Chondrocyte (in vitro differentiated cells): ENCODE data around the gene SLCO4A1. TPM values are rescaled to one million over a fixed set of nuclear protein-coding genes. Genes with fewer than 3 reads are reported as not detected.
A peak's percentile ranks its signal among the peaks of the same experiment; 100 is the strongest.

Experiments
- DNase-seq: peaks from one replicate; pipeline ENCODE4 v3.0.0; 2021; ENCODE audit warnings: mixed read lengths, low spot score
- H3K27ac Mint-ChIP-seq: one replicate; pipeline ENCODE4 v1.8.0; 2021; ENCODE audit warnings: mild to moderate bottlenecking, moderate library complexity, mixed read lengths; ENCODE audit not compliant: unreplicated experiment
- H3K27me3 Mint-ChIP-seq: 2 replicates; pipeline ENCODE4 v1.8.0; 2021; ENCODE audit warnings: low read depth, mixed read lengths
- H3K36me3 Mint-ChIP-seq: 2 replicates; pipeline ENCODE4 v1.8.0; 2021; ENCODE audit warnings: low read depth, mixed read lengths
- H3K4me1 Mint-ChIP-seq: 2 replicates; pipeline ENCODE4 v1.8.0; 2021; ENCODE audit warnings: low read depth, mild to moderate bottlenecking, mixed read lengths
- H3K4me3 Mint-ChIP-seq: one replicate; pipeline ENCODE4 v1.8.0; 2021; ENCODE audit warnings: mild to moderate bottlenecking, moderate library complexity, mixed read lengths; ENCODE audit not compliant: unreplicated experiment
- H3K9me3 Mint-ChIP-seq: 2 replicates; pipeline ENCODE4 v1.8.0; 2021; ENCODE audit warnings: low read depth, mixed read lengths
- total RNA-seq: library from RNA; stranded (reverse); gene quantifications from 3 replicates; pipeline ENCODE4 v1.2.1, GENCODE V29; 2021
- TF ChIP-seq, protein P1 (sequence below): fragments of 200-600 bp; sonication (generic); IDR thresholded peaks from 2 replicates; pipeline ENCODE4 v1.5.0; 2021; ENCODE audit warnings: antibody characterized with exemption, mild to moderate bottlenecking, moderate library complexity

Gene SLCO4A1
- total RNA-seq, 1 donor from 2014 or later: not detected

DNA sequence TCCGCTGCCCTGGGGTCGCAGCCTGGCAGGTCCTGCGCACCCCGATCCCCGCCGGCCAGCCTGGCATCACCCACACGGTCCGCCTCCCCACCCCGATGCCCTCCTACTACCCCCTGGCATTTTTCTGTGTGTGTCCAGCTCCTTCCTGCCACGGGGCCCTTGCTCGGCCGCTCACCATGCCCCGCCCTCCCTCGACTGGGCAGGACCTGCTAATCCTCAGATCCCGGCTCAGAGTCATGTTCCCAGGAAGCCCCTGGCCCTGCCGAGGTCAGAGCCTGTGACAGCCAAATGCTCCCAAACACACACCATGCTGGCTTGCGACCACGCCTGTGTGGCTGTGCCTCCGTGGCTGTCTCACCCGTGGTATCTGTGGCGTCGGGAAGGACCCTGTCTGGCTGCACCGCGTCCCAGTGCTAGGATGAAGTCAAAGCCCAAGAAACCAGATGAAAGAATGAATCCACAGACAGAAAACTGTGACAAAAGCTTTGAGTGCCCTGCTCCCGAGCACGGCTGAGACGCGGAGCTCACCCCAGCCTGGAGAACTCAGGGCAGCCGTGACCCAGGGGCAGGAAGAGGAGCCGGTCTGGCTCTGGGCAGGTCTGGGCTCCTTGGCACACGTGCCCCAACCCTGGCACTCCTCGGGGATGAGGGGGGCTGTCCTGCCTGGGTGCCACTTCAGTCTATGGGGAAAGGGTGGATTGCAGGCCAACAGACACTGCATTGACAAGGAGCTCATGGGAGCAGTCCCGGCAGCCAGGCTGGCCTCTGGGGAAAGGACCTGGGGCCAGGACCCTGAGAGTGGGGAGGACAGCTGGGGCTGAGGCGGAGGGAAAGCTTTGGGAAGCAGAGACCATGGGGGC, 20.8 kb upstream of the SLCO4A1 start:
- Mint-ChIP-seq H3K27ac (no peak overlapping the region), H3K4me3 (no peak overlapping the region), H3K9me3 (no peaks in the 10 kb centered on the region), H3K4me1 (peaks cover 14% of the 10 kb centered on the region), H3K36me3 (no peaks in the 10 kb centered on the region), H3K27me3 (no peaks in the 10 kb centered on the region)
- DNase-seq: no peak
- TF ChIP-seq, protein P1, sequence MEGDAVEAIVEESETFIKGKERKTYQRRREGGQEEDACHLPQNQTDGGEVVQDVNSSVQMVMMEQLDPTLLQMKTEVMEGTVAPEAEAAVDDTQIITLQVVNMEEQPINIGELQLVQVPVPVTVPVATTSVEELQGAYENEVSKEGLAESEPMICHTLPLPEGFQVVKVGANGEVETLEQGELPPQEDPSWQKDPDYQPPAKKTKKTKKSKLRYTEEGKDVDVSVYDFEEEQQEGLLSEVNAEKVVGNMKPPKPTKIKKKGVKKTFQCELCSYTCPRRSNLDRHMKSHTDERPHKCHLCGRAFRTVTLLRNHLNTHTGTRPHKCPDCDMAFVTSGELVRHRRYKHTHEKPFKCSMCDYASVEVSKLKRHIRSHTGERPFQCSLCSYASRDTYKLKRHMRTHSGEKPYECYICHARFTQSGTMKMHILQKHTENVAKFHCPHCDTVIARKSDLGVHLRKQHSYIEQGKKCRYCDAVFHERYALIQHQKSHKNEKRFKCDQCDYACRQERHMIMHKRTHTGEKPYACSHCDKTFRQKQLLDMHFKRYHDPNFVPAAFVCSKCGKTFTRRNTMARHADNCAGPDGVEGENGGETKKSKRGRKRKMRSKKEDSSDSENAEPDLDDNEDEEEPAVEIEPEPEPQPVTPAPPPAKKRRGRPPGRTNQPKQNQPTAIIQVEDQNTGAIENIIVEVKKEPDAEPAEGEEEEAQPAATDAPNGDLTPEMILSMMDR: no peak

DNA sequence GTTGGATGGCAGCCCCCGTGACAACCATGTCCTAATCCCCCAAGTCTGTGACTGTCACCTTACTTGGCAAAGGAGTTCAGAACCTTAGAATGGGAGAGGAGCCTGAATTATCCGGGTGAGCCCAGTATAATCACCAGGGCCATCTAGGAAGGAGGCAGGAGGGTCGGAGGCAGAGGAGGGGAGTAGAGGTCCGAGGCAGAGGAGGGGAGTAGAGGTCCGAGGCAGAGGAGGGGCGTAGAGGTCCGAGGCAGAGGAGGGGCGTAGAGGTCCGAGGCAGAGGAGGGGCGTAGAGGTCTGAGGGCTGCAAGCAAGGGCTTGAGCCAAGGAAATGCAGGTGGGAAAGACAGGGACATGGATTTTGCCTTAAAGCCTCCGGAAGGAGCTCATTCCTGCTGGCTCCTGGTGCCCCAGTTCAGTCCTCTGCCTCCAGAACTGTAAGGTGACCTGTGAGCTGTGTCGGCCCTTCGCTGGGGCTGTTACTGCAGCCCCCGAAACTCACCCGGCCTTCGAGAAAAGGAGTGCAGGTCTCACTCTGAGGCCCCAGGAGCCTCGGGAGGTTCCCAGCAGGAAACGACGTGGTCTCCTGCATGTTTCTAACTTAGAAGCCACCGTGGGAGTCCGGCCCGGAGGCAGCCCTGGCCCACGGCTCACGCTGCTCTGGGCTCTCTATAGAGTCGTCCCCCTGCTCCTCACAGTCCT, 20.0 kb upstream of the SLCO4A1 start:
- no peaks in the 10 kb centered on the region for H3K9me3 Mint-ChIP-seq
- H3K4me1 Mint-ChIP-seq: peaks cover 11% of the 10 kb centered on the region
- no peak overlapping the region for H3K4me3 Mint-ChIP-seq
- no peaks in the 10 kb centered on the region for H3K27me3 Mint-ChIP-seq
- H3K36me3 Mint-ChIP-seq: no peaks in the 10 kb centered on the region
- H3K27ac Mint-ChIP-seq: no peak overlapping the region
- TF ChIP-seq, protein P1: no peak
- no peak for DNase-seq

DNA sequence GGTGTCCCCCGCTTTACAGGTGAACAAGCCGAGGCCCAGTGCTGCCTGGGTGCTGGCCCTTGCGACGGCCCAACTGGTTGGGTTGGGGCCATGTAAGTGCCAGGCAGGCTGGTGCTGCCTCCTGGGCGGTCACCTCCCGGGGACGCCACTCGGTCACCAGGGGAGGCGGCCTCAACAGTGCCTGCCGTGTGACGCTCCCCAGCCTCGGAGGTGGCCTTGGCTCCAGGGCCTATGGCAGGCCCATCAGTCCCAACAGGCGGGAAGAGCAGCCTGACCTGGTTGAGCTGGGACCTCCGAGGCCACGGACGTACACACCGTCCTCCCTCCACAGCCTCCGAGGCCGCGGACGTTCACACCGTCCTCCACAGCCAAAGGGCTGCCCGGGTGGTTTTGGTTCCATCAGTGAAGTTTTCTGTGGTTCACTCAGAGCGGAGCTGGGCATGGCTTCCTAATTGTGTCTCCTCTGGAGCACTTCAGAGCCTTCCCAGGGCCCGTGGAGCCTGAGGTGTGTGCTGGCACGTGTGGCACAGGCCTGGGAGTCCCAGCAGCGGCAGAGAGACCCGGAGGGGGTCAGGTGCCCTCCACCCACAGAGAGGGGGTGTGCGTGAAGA, 19.3 kb upstream of the SLCO4A1 start:
- TF ChIP-seq, protein P1: no peak
- Mint-ChIP-seq H3K27me3 (no peaks in the 10 kb centered on the region), H3K4me1 (peaks cover 11% of the 10 kb centered on the region), H3K27ac (peak overlapping the region; percentile 63), H3K9me3 (no peaks in the 10 kb centered on the region), H3K4me3 (no peak overlapping the region), H3K36me3 (no peaks in the 10 kb centered on the region)
- DNase-seq: no peak

DNA sequence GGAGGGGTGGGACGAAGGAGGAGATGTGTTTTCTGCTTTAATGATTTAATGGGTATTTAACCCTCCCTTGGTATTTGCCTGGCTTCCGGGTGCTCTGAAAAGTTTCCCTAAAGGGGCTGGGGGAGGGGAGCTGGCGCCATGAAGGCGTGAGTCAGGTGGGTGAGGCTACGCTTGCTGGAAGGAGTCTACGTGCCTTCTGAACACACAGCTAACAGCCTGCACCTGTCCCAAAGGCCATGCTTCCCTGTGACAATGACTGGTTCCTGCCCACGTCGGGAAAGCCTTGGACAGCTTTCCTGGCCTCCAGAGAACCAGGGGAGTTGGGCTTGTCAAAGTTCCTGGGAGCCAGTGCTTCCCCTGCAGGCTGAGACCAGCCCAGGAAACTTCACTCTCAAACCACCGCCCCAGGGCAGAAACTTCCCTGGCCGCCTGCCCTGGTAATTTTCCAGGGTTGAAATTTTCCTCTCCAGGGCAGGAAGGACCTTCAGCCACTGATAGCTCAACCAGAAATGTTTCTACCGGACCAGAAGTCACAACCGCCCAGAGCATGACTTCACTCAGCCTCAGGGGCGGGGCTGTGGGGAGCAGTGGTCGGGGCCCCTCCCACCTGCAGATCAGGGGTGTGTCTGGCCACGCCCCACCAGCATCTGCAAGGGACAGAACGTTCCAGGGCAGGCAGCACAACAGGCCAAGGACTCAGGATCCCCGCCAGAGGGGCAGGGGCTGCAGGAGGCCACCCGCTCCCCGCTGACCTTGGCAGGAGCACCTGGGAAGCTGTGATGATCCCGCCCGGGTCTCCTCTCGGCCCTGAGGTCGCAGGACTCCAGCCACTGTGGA, 18.6 kb upstream of the SLCO4A1 start:
- H3K9me3 Mint-ChIP-seq: no peaks in the 10 kb centered on the region
- TF ChIP-seq, protein P1: no peak
- no peaks in the 10 kb centered on the region for H3K27me3 Mint-ChIP-seq
- H3K4me3 Mint-ChIP-seq: no peak overlapping the region
- peaks cover 11% of the 10 kb centered on the region for H3K4me1 Mint-ChIP-seq
- DNase-seq: no peak
- peak overlapping the region; percentile 63 for H3K27ac Mint-ChIP-seq
- no peaks in the 10 kb centered on the region for H3K36me3 Mint-ChIP-seq
